ENCODE results near the gene KBTBD7. TPM values are rescaled to one million over a fixed set of nuclear protein-coding genes. Genes with fewer than 3 reads are reported as not detected.

Gene KBTBD7
- total RNA-seq, 1 donor from 2014 or later: 12.2 TPM

DNA sequence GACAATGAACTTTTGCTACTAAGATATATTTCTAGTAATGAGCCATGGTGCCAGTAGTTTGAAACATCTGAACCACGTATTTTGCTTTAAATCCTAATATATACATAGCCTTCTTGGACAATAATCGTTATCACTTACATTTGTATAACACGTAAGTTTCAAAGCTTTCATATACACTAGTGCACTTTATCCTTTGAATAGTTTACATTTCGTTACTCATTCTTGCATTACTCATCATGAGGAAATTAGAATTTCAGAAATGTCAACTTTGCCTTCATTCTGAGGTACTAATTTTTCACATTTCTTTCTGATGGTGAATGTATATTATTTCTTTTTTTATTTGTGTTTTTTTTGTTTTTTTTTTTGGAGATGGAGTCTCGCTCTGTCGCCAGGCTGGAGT lies 5.8 kb downstream of the KBTBD7 start:
- DNase-seq (ENCODE audit: extremely low spot score, unreplicated experiment): no peak
- peaks cover 19% of the 10 kb centered on the region for H3K9me3 Mint-ChIP-seq (ENCODE audit: unreplicated experiment)
- H3K4me1 Mint-ChIP-seq (ENCODE audit: unreplicated experiment): peaks cover 22% of the 10 kb centered on the region
- peaks cover 19% of the 10 kb centered on the region for H3K36me3 Mint-ChIP-seq (ENCODE audit: unreplicated experiment)
- no peak overlapping the region for H3K27ac Mint-ChIP-seq (ENCODE audit: unreplicated experiment)
- no peak overlapping the region for H3K4me3 Mint-ChIP-seq (ENCODE audit: unreplicated experiment)
- TF ChIP-seq, protein P1, sequence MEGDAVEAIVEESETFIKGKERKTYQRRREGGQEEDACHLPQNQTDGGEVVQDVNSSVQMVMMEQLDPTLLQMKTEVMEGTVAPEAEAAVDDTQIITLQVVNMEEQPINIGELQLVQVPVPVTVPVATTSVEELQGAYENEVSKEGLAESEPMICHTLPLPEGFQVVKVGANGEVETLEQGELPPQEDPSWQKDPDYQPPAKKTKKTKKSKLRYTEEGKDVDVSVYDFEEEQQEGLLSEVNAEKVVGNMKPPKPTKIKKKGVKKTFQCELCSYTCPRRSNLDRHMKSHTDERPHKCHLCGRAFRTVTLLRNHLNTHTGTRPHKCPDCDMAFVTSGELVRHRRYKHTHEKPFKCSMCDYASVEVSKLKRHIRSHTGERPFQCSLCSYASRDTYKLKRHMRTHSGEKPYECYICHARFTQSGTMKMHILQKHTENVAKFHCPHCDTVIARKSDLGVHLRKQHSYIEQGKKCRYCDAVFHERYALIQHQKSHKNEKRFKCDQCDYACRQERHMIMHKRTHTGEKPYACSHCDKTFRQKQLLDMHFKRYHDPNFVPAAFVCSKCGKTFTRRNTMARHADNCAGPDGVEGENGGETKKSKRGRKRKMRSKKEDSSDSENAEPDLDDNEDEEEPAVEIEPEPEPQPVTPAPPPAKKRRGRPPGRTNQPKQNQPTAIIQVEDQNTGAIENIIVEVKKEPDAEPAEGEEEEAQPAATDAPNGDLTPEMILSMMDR (IDR thresholded peaks at IDR 0.05): no peak
- no peaks in the 10 kb centered on the region for H3K27me3 Mint-ChIP-seq (ENCODE audit: unreplicated experiment)

DNA sequence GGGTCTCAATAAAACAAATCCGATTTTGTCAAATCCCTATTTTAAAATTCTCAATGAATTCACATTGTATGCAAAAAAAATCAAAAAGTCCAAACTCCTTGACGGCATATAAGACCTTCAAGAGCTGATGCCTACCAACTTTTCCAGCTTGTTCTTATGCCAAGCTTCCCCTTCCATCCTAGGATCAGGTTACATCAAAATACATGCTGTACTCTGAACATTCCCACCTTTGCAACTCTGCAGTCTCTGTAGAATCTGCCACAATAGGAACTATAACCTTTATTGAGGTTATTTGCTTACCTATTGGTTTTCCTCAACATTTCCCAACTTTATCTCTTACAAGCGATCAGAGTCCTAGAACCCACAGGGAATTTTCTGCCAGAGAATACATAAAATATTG lies 7.9 kb downstream of the KBTBD7 start:
- DNase-seq (ENCODE audit: extremely low spot score, unreplicated experiment): no peak
- Mint-ChIP-seq H3K36me3 (ENCODE audit: unreplicated experiment) (peaks cover 13% of the 10 kb centered on the region), H3K4me3 (ENCODE audit: unreplicated experiment) (no peak overlapping the region), H3K9me3 (ENCODE audit: unreplicated experiment) (peaks cover 15% of the 10 kb centered on the region), H3K4me1 (ENCODE audit: unreplicated experiment) (peaks cover 9% of the 10 kb centered on the region), H3K27me3 (ENCODE audit: unreplicated experiment) (no peaks in the 10 kb centered on the region), H3K27ac (ENCODE audit: unreplicated experiment) (no peak overlapping the region)
- TF ChIP-seq, protein P1 (IDR thresholded peaks at IDR 0.05): no peak

DNA sequence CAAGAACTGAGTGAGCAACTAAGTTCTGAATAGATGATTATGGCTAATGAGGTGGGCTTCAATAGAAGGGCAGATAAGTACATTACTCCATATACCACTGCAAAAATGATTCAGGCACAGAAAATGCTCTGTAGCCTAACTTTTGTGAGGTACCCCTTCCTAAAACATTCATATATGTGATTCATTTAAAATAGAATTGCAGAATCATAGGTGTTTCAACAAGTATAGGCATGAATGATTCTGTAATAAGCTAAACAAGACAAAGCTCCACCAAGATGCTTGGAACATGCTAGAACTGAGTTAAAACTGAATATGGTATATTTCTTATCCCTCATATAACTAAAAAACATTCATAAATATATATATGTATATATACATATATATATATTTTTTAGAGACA lies 12.1 kb downstream of the KBTBD7 start:
- H3K4me3 Mint-ChIP-seq (ENCODE audit: unreplicated experiment): no peak overlapping the region
- peaks cover 5% of the 10 kb centered on the region for H3K4me1 Mint-ChIP-seq (ENCODE audit: unreplicated experiment)
- TF ChIP-seq, protein P1 (IDR thresholded peaks at IDR 0.05): no peak
- no peak overlapping the region for H3K27ac Mint-ChIP-seq (ENCODE audit: unreplicated experiment)
- no peaks in the 10 kb centered on the region for H3K9me3 Mint-ChIP-seq (ENCODE audit: unreplicated experiment)
- no peak for DNase-seq (ENCODE audit: extremely low spot score, unreplicated experiment)
- no peaks in the 10 kb centered on the region for H3K27me3 Mint-ChIP-seq (ENCODE audit: unreplicated experiment)
- no peaks in the 10 kb centered on the region for H3K36me3 Mint-ChIP-seq (ENCODE audit: unreplicated experiment)

DNA sequence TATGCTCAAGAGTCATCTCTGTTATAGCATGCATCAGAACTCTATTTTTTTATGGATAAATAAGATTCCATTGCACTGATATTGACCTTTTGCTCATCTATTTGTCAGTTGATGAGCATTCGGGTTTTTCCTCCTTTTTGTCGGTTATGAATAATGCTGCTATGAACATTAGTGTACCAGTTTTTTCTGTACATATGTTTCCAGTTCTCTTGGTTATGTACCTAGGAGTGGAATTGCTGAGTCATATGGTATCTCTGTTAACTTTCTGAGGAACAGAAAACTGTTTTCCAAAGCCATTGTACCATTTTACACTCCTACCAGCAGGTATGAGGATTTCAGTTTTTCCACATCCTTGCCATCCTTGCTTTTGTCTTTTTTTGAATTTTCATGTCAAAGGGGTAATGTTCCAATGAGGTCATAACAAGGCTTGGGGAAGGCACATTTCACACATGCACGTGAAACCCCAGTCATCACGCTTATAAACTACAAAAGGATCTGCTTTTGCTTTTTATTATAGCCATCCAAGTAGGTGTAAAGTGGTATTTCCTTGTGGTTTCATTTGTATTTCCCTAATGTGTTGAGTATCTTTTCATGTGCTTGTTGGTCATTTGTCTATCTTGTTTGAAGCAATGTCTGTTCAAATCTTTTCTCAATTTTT lies 14.6 kb downstream of the KBTBD7 start:
- TF ChIP-seq, protein P1 (IDR thresholded peaks at IDR 0.05): no peak
- H3K36me3 Mint-ChIP-seq (ENCODE audit: unreplicated experiment): peaks cover 3% of the 10 kb centered on the region
- H3K4me3 Mint-ChIP-seq (ENCODE audit: unreplicated experiment): no peak overlapping the region
- no peak overlapping the region for H3K27ac Mint-ChIP-seq (ENCODE audit: unreplicated experiment)
- peaks cover 14% of the 10 kb centered on the region for H3K9me3 Mint-ChIP-seq (ENCODE audit: unreplicated experiment)
- H3K4me1 Mint-ChIP-seq (ENCODE audit: unreplicated experiment): peaks cover 5% of the 10 kb centered on the region
- no peak for DNase-seq (ENCODE audit: extremely low spot score, unreplicated experiment)
- H3K27me3 Mint-ChIP-seq (ENCODE audit: unreplicated experiment): no peaks in the 10 kb centered on the region

DNA sequence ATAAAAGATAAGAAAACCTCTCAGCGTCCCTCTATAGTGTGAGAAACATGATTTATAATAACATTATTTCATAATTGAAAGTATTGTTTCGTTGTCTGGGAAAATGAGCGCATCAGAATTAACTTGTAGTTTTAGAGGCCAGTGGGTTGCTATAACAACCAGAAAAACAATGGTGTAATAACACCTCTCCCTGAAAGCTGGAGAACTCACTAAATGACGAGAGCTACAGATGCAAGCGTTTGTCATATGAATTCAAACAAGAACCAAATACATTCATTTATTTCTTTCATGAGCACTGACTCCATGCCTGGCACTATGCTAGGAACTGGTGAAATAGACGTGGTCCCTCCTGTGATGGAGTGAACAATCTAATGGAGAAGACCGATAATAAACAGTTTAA lies 16.3 kb downstream of the KBTBD7 start:
- Mint-ChIP-seq H3K27ac (ENCODE audit: unreplicated experiment) (no peak overlapping the region), H3K9me3 (ENCODE audit: unreplicated experiment) (peaks cover 14% of the 10 kb centered on the region), H3K36me3 (ENCODE audit: unreplicated experiment) (peaks cover 3% of the 10 kb centered on the region), H3K4me1 (ENCODE audit: unreplicated experiment) (peaks cover 5% of the 10 kb centered on the region), H3K4me3 (ENCODE audit: unreplicated experiment) (no peak overlapping the region), H3K27me3 (ENCODE audit: unreplicated experiment) (no peaks in the 10 kb centered on the region)
- DNase-seq (ENCODE audit: extremely low spot score, unreplicated experiment): no peak
- TF ChIP-seq, protein P1 (IDR thresholded peaks at IDR 0.05): no peak
